SK-N-SH (cell line): Measurements from ENCODE around the gene SLC5A3. TPM values are rescaled to one million over a fixed set of nuclear protein-coding genes. Genes with fewer than 3 reads are reported as not detected.
A peak's percentile ranks its signal among the peaks of the same experiment; 100 is the strongest.

ENCODE experiments used
- CTCF ChIA-PET: fragments of 300-600, 350-600 bp; formaldehyde crosslinking; extraction: SDS; loops from one replicate; lab custom pipeline; 2021; lab: Yijun Ruan, JAX
- POLR2A ChIA-PET: fragments of 350-600 bp; sonication (Branson Sonifier 250); formaldehyde crosslinking; extraction: SDS; loops from one replicate; lab custom pipeline; 2020; ENCODE audit warnings: antibody characterized with exemption, inconsistent platforms; lab: Yijun Ruan, JAX
- DNase-seq: peaks from one replicate; pipeline ENCODE4 v3.0.0; 2012
- H2AFZ ChIP-seq: fragments of 200-600 bp; sonication (generic); 2 replicates; pipeline ENCODE4 v1.8.1; 2016; ENCODE audit warnings: antibody characterized with exemption, mild to moderate bottlenecking, low read depth
- H3F3A ChIP-seq: fragments of 200-600 bp; sonication (generic); replicated peaks from 2 replicates; pipeline ENCODE3; 2016; ENCODE audit warnings: antibody characterized with exemption, mild to moderate bottlenecking; ENCODE audit not compliant: insufficient read depth
- H3K27ac ChIP-seq, 2 experiments: fragments of 200-500 bp in 1 of 2; fragments of 200-600 bp in 1 of 2; sonication (Bioruptor generic) in 1 of 2; sonication (generic), shearing (Covaris generic) in 1 of 2; 2 replicates each; pipeline versions ENCODE4 v1.5.1 to v1.6.1; 2014 to 2016; ENCODE audit warnings: low read depth in 2 of 2, inconsistent platforms in 1 of 2, low read length in 1 of 2, mild to moderate bottlenecking in 1 of 2, mixed read lengths in 1 of 2
- H3K27me3 ChIP-seq: fragments of 200-600 bp; sonication (generic), shearing (Covaris generic); 2 replicates; pipeline ENCODE4 v1.6.1; 2016; ENCODE audit warnings: mixed run types; ENCODE audit not compliant: insufficient read depth
- H3K36me3 ChIP-seq, 2 experiments: fragments of 200-500 bp in 1 of 2; fragments of 200-600 bp in 1 of 2; sonication (Bioruptor generic) in 1 of 2; sonication (generic) in 1 of 2; replicated peaks in 1 of 2; 2 replicates each; pipeline versions ENCODE3 to v1.5.1; 2014 to 2016; ENCODE audit warnings: low read length in 1 of 2, mild to moderate bottlenecking in 1 of 2; ENCODE audit not compliant: insufficient read depth in 2 of 2, control insufficient read depth in 1 of 2
- H3K4me1 ChIP-seq, 2 experiments: fragments of 200-500 bp in 1 of 2; fragments of 200-600 bp in 1 of 2; sonication (Bioruptor generic) in 1 of 2; sonication (generic), shearing (Covaris generic) in 1 of 2; 2 replicates each; pipeline versions ENCODE4 v1.5.1 to v1.6.1; 2014 to 2016; ENCODE audit warnings: low read depth in 1 of 2, low read length in 1 of 2, mixed run types in 1 of 2; ENCODE audit not compliant: insufficient read depth in 2 of 2, control insufficient read depth in 1 of 2
- H3K4me2 ChIP-seq: fragments of 200-600 bp; sonication (generic), shearing (Covaris generic); 2 replicates; pipeline ENCODE4 v1.6.1; 2017; ENCODE audit warnings: mixed run types
- H3K4me3 ChIP-seq, 2 experiments: fragments of 200-500 bp in 1 of 2; fragments of 200-600 bp in 1 of 2; sonication (Bioruptor generic) in 1 of 2; sonication (generic), shearing (Covaris generic) in 1 of 2; 2 replicates each; pipeline versions ENCODE4 v1.5.1 to v1.8.1; 2014 to 2016; ENCODE audit warnings: low read depth in 2 of 2, inconsistent platforms in 1 of 2, low read length in 1 of 2, mild to moderate bottlenecking in 1 of 2, mixed read lengths in 1 of 2, moderate library complexity in 1 of 2
- H3K79me2 ChIP-seq: fragments of 200-600 bp; sonication (generic); 2 replicates; pipeline ENCODE4 v1.8.1; 2017; ENCODE audit warnings: mild to moderate bottlenecking; ENCODE audit not compliant: insufficient read depth
- H3K9ac ChIP-seq: fragments of 200-600 bp; sonication (generic); 2 replicates; pipeline ENCODE4 v1.6.1; 2017; ENCODE audit warnings: mixed run types
- H3K9me2 ChIP-seq: fragments of 200-600 bp; sonication (generic); 2 replicates; pipeline ENCODE4 v1.6.1; 2017; ENCODE audit warnings: mixed run types
- H3K9me3 ChIP-seq: fragments of 200-600 bp; sonication (generic); 2 replicates; pipeline ENCODE4 v1.6.1; 2017; ENCODE audit warnings: mixed run types, mild to moderate bottlenecking, moderate library complexity
- H4K20me1 ChIP-seq: fragments of 200-600 bp; sonication (generic); 2 replicates; pipeline ENCODE4 v1.6.1; 2017; ENCODE audit warnings: mild to moderate bottlenecking, mixed run types; ENCODE audit not compliant: insufficient read depth
- CHD2 ChIP-seq: fragments of 150-350 bp; IDR thresholded peaks from 2 replicates; pipeline ENCODE4 v1.6.1; 2018; ENCODE audit warnings: low read length; ENCODE audit not compliant: partially characterized antibody
- EP300 ChIP-seq, 2 experiments: IDR thresholded peaks; 2 replicates each; pipeline versions ENCODE4 v1.4.0 to v1.6.1; 2012; ENCODE audit warnings: borderline replicate concordance in 1 of 2, low read depth in 1 of 2, low read length in 1 of 2
- FOSL2 ChIP-seq: IDR thresholded peaks from 2 replicates; pipeline ENCODE4 v1.4.0; 2012; ENCODE audit warnings: low read depth, mild to moderate bottlenecking, moderate library complexity, borderline replicate concordance
- FOXJ3 ChIP-seq: sonication (generic); formaldehyde crosslinking; IDR thresholded peaks from 2 replicates; pipeline ENCODE4 v1.5.1; 2020; ENCODE audit warnings: mild to moderate bottlenecking, missing genetic modification reagents
- GABPA ChIP-seq: IDR thresholded peaks from 2 replicates; pipeline ENCODE4 v1.4.0; 2012; ENCODE audit warnings: low read depth, mild to moderate bottlenecking
- MAX ChIP-seq: IDR thresholded peaks from 2 replicates; pipeline ENCODE4 v1.4.0; 2012; ENCODE audit warnings: low read depth
- MEF2A ChIP-seq: IDR thresholded peaks from 2 replicates; pipeline ENCODE4 v1.4.0; 2012; ENCODE audit warnings: low read depth, borderline replicate concordance
- NFIC ChIP-seq: IDR thresholded peaks from 2 replicates; pipeline ENCODE4 v1.4.0; 2012; ENCODE audit warnings: borderline replicate concordance
- POLR2AphosphoS5 ChIP-seq: IDR thresholded peaks from 2 replicates; pipeline ENCODE4 v1.6.1; 2012; ENCODE audit warnings: low read depth, low read length
- RAD21 ChIP-seq: IDR thresholded peaks from 2 replicates; pipeline ENCODE4 v1.6.1; 2012; ENCODE audit warnings: mild to moderate bottlenecking, low read length
- RCOR1 ChIP-seq: fragments of 150-350 bp; IDR thresholded peaks from 2 replicates; pipeline ENCODE4 v1.6.1; 2017; ENCODE audit warnings: antibody characterized with exemption, low read length
- RXRA ChIP-seq: IDR thresholded peaks from 2 replicates; pipeline ENCODE4 v1.4.0; 2012; ENCODE audit warnings: low read depth, mild to moderate bottlenecking, borderline replicate concordance
- SMC3 ChIP-seq: IDR thresholded peaks from 2 replicates; pipeline ENCODE4 v1.6.1; 2012; ENCODE audit warnings: low read depth, low read length, improper control_type of control experiment
- TAF1 ChIP-seq: IDR thresholded peaks from 2 replicates; pipeline ENCODE4 v1.6.1; 2012; ENCODE audit warnings: low read depth, mild to moderate bottlenecking, low read length, moderate library complexity, borderline replicate concordance
- TCF12 ChIP-seq: IDR thresholded peaks from 2 replicates; pipeline ENCODE4 v1.4.0; 2012
- USF2 ChIP-seq: fragments of 150-350 bp; IDR thresholded peaks from 2 replicates; pipeline ENCODE4 v1.6.1; 2017; ENCODE audit warnings: antibody characterized with exemption, low read length, low read depth, borderline replicate concordance
- WGBS: methylation state at CpG from one replicate; pipeline ENCODE4 v1.1.6; 2017; ENCODE audit warnings: low lambda C conversion rate; 5-methylcytosine and 5-hydroxymethylcytosine counted together
- polyA plus RNA-seq, 3 experiments: library from polyadenylated mRNA; depleted of rRNA; stranded (reverse); fragments of >200 nt; gene quantifications; 2 replicates each; pipeline ENCODE4 v1.2.3, GENCODE V29; 2012
- TF ChIP-seq, protein P1 (sequence below): IDR thresholded peaks from 2 replicates; pipeline ENCODE4; 2012

The SLC5A3 gene
- polyA plus RNA-seq, 1 of the 3 experiments (the other 2 are of a cell fraction), result 3.0 TPM

DNA sequence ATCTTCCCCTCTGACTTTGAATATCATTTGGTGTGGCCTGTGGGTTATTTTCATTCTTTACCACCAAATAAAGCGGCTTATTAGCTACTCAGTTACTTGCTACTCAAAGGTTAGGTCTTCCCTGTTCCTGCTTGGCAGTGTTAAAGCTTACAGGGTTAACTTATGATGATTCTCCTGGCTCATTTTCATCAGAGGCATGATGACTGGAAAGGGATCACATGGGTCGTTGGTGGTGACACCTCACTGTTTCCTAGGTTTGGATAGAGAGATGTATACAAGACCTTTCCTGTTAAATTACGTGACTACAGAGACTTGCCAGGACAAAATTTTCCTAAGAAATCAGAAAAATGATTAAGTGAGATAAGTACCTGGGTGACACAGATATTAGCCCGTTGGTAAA lies 27.4 kb downstream of the SLC5A3 start (continued):
- no peak for TF ChIP-seq CHD2

GRCh38 chr21:34105947-34106541 lies 32.7 kb downstream of the SLC5A3 start:
- Histone ChIP-seq H4K20me1 (peaks cover 29% of the 10 kb centered on the region), H3K4me3 (no peak overlapping the region), H2AFZ (no peak overlapping the region), H3K27ac (peak overlapping the region; percentile 39 to 43; a peak in 2 of 4 replicates), H3K27me3 (no peaks in the 10 kb centered on the region), H3K9me2 (no peaks in the 10 kb centered on the region), H3K4me2 (no peak overlapping the region), H3K9me3 (no peaks in the 10 kb centered on the region), H3K4me1 (peaks cover 0 to 3% of the 10 kb centered on the region in 2 experiments; a peak in 1 of 4 replicates), H3K79me2 (peaks cover 73% of the 10 kb centered on the region), H3K36me3 (peaks cover 3 to 27% of the 10 kb centered on the region in 2 experiments), H3K9ac (no peak overlapping the region), H3F3A (peaks cover 10% of the 10 kb centered on the region)
- no peak for TF ChIP-seq CHD2
- no peak for TF ChIP-seq GABPA
- peak; percentile 23; the same call in 1 of the 2 replicates for TF ChIP-seq TCF12
- TF ChIP-seq, protein P1, sequence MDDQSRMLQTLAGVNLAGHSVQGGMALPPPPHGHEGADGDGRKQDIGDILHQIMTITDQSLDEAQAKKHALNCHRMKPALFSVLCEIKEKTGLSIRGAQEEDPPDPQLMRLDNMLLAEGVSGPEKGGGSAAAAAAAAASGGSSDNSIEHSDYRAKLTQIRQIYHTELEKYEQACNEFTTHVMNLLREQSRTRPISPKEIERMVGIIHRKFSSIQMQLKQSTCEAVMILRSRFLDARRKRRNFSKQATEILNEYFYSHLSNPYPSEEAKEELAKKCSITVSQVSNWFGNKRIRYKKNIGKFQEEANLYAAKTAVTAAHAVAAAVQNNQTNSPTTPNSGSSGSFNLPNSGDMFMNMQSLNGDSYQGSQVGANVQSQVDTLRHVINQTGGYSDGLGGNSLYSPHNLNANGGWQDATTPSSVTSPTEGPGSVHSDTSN, result peak; percentile 36; the same call in 1 of the 2 replicates
- ChIA-PET CTCF (interaction anchor here (0.8 to 1.5 kb wide), 2 partner anchors 18 to 31 kb away, joined by 3 to 4 read pairs; no protein-coding TSS in a partner anchor), POLR2A (no interaction called here)
- DNase-seq, result no peak

- POLR2A ChIA-PET, result no interaction called here
- H4K20me1 ChIP-seq, result peaks cover 15% of the 10 kb centered on the region
- no peak overlapping the region for H3K4me3 ChIP-seq
- H3K27ac ChIP-seq, result no peak overlapping the region
- no peak overlapping the region for H3K4me2 ChIP-seq
- DNase-seq, result no peak
- H3K9ac ChIP-seq, result no peak overlapping the region
- H2AFZ ChIP-seq, result no peak overlapping the region
- H3K9me2 ChIP-seq, result no peaks in the 10 kb centered on the region
- 80% methylated on average over 1 of the region's 1 CpG for WGBS
- no peak for TF ChIP-seq MEF2A
- H3K79me2 ChIP-seq, result peaks cover 73% of the 10 kb centered on the region
- CTCF ChIA-PET, result interaction anchor here (1.0 to 1.5 kb wide), 3 partner anchors 21 to 240 kb away, joined by 3 read pairs; no protein-coding TSS in a partner anchor
- H3K27me3 ChIP-seq, result no peaks in the 10 kb centered on the region
- peaks cover 3 to 23% of the 10 kb centered on the region in 2 experiments for H3K36me3 ChIP-seq
- H3K4me1 ChIP-seq, result peaks cover 0 to 3% of the 10 kb centered on the region in 2 experiments; a peak in 1 of 4 replicates
- no peaks in the 10 kb centered on the region for H3K9me3 ChIP-seq
- H3F3A ChIP-seq, result peaks cover 10% of the 10 kb centered on the region
Measured at GRCh38 chr21:34107606-34108005, 34.2 kb downstream of the SLC5A3 start.

DNA sequence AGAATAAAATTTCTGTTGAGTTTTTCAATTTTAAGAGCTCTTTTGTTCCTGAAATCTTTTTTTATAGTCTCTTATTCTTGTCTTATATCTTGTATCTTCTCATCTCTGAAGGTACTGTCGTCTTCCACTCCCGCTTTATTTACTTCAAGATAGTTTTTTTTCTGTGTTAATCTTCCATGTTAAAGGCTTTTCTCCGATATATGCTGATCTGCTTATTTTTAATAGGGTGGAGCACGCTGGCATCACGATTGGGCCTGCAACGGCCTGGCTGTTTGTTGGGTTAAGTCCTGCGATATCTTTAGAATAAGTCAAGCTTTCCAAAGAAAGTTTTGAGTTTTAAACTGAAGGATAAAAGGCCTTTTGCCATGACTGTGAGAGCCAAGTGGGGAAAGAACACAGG lies 35.7 kb downstream of the SLC5A3 start:
- 97% methylated on average over 7 of the region's 7 CpGs for WGBS
- Histone ChIP-seq H3K4me2 (no peak overlapping the region), H3K4me1 (peaks cover 3 to 4% of the 10 kb centered on the region in 2 experiments; a peak in 2 of 4 replicates), H4K20me1 (peaks cover 18% of the 10 kb centered on the region), H3K36me3 (peaks cover 0 to 17% of the 10 kb centered on the region in 2 experiments), H3K9me3 (no peaks in the 10 kb centered on the region), H2AFZ (no peak overlapping the region), H3K9ac (no peak overlapping the region), H3K4me3 (no peak overlapping the region), H3K27me3 (no peaks in the 10 kb centered on the region), H3K79me2 (peaks cover 63% of the 10 kb centered on the region), H3K27ac (no peak overlapping the region), H3F3A (peaks cover 10% of the 10 kb centered on the region), H3K9me2 (no peaks in the 10 kb centered on the region)
- DNase-seq, result no peak
- ChIA-PET CTCF (interaction anchor here (1.7 kb wide), 1 partner anchor 186 kb away, joined by 6 read pairs; no protein-coding TSS in a partner anchor), POLR2A (no interaction called here)
- TF ChIP-seq FOSL2 (no peak), EP300 (IDR thresholded peaks at IDR 0.05; ENCODE audit: borderline replicate concordance in 1 of 2, low read depth in 1 of 2, low read length in 1 of 2) (no peak), MEF2A (no peak), POLR2AphosphoS5 (no peak), MAX (no peak), FOXJ3 (CRISPR knock-in tag) (no peak), TAF1 (no peak), USF2 (no peak), RCOR1 (no peak), RXRA (no peak), NFIC (no peak), RAD21 (no peak), SMC3 (no peak)
